Measurements from ENCODE around the gene TIE1. TPM values are rescaled to one million over a fixed set of nuclear protein-coding genes. Genes with fewer than 3 reads are reported as not detected.

TIE1 gene
- total RNA-seq, 1 experiment from 2014 or later: not detected

DNA sequence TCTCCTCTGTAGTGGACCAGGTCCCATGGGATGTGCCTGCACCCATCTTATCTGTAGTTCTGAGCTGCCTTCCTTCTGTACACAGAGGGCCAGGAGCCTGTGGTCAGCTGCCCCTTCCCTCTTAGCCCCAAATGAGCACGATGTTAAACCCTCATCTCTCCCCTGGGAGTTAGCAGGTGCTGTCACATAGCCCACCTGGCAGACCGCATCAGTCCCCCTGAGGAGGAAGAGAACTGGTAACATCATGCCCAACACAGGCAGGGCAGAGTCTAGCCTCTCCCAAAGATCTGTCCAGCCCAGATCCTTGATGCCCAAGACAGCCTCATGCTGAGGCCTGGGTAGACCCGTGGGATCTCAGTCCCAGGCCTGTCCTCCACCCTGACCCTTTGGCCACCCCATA, 4.7 kb downstream of the TIE1 start:
- H2AFZ ChIP-seq: no peak overlapping the region
- H3K9me3 ChIP-seq (ENCODE audit: insufficient read depth, low read depth): no peaks in the 10 kb centered on the region
- no peaks in the 10 kb centered on the region for H3K36me3 ChIP-seq (ENCODE audit: low read depth)
- H4K20me1 ChIP-seq (ENCODE audit: insufficient read depth): no peaks in the 10 kb centered on the region
- H3K79me2 ChIP-seq (ENCODE audit: low read depth): no peaks in the 10 kb centered on the region
- H3F3A ChIP-seq (ENCODE audit: insufficient read depth, low read depth): no peaks in the 10 kb centered on the region
- intact Hi-C loops (cut with micrococcal nuclease; ENCODE audit: unreplicated experiment): no loop called here
- no peak overlapping the region for H3K27ac ChIP-seq
- H3K4me1 ChIP-seq (replicated peaks; ENCODE audit: insufficient read depth): no peaks in the 10 kb centered on the region
- H3K27me3 ChIP-seq (ENCODE audit: insufficient read depth, low read depth): no peaks in the 10 kb centered on the region
- no peak for DNase-seq
- ChIA-PET POLR2A (ENCODE audit: unreplicated experiment) (no interaction called here), CTCF (no interaction called here)
- no peak for TF ChIP-seq EZH2 (IDR thresholded peaks at IDR 0.05; ENCODE audit: low read depth)
- TF ChIP-seq, protein P1, sequence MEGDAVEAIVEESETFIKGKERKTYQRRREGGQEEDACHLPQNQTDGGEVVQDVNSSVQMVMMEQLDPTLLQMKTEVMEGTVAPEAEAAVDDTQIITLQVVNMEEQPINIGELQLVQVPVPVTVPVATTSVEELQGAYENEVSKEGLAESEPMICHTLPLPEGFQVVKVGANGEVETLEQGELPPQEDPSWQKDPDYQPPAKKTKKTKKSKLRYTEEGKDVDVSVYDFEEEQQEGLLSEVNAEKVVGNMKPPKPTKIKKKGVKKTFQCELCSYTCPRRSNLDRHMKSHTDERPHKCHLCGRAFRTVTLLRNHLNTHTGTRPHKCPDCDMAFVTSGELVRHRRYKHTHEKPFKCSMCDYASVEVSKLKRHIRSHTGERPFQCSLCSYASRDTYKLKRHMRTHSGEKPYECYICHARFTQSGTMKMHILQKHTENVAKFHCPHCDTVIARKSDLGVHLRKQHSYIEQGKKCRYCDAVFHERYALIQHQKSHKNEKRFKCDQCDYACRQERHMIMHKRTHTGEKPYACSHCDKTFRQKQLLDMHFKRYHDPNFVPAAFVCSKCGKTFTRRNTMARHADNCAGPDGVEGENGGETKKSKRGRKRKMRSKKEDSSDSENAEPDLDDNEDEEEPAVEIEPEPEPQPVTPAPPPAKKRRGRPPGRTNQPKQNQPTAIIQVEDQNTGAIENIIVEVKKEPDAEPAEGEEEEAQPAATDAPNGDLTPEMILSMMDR (conservative IDR thresholded peaks at IDR 0.05): no peak
- no TSS peak for BruUV-seq (replicated peaks)
- H3K9me2 ChIP-seq (ENCODE audit: insufficient read depth): no peaks in the 10 kb centered on the region
- no peak overlapping the region for H3K4me2 ChIP-seq
- no peak overlapping the region for H3K4me3 ChIP-seq

DNA sequence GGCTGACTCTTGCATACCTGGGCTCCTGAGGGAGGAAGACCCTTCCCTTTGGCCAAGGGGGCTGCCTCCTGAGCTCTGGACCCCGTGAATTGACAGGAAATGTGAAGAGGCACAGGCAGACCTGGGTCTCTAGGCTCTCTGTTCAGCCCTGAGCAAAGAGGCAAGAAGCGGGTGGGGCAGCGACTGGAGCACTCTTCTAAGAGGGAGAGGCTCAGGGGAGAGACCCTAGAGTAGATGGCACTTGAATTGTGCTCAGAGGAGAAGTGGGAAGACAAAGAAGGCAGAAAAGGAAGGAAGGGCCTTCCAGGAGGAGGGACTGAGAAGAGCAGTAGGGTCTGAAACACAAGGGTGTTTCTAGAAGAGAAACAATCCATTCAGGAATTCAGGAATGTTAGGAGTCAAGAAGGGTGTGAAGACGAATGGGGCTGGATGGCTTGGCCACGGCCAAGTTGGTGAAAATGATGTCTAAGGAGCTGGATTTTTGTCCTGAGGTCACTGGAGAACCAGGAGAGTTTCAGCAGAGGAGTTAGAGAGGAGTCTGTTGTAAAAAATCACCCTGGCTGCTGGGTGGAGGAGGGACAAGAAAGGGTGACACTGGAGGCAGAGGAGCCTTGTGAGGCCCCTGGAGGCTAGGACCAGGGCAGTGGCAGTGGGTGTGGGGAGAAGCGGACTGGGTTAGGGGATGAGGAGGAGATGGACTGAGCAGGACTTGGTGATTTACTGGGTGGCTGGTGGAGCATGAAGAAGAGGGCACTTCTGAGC, 5.3 kb downstream of the TIE1 start:
- no peaks in the 10 kb centered on the region for H3K79me2 ChIP-seq (ENCODE audit: low read depth)
- no peaks in the 10 kb centered on the region for H3K36me3 ChIP-seq (ENCODE audit: low read depth)
- H2AFZ ChIP-seq: no peak overlapping the region
- no peaks in the 10 kb centered on the region for H4K20me1 ChIP-seq (ENCODE audit: insufficient read depth)
- BruUV-seq (replicated peaks): no TSS peak
- H3K4me2 ChIP-seq: no peak overlapping the region
- no peak overlapping the region for H3K4me3 ChIP-seq
- no peak overlapping the region for H3K27ac ChIP-seq
- H3K4me1 ChIP-seq (replicated peaks; ENCODE audit: insufficient read depth): no peaks in the 10 kb centered on the region
- H3F3A ChIP-seq (ENCODE audit: insufficient read depth, low read depth): no peaks in the 10 kb centered on the region
- no peaks in the 10 kb centered on the region for H3K9me2 ChIP-seq (ENCODE audit: insufficient read depth)
- intact Hi-C loops (cut with micrococcal nuclease; ENCODE audit: unreplicated experiment): no loop called here
- ChIA-PET CTCF (no interaction called here), POLR2A (ENCODE audit: unreplicated experiment) (no interaction called here)
- DNase-seq: no peak
- no peaks in the 10 kb centered on the region for H3K27me3 ChIP-seq (ENCODE audit: insufficient read depth, low read depth)
- no peaks in the 10 kb centered on the region for H3K9me3 ChIP-seq (ENCODE audit: insufficient read depth, low read depth)
- TF ChIP-seq, protein P1 (conservative IDR thresholded peaks at IDR 0.05): no peak
- no peak for TF ChIP-seq EZH2 (IDR thresholded peaks at IDR 0.05; ENCODE audit: low read depth)

DNA sequence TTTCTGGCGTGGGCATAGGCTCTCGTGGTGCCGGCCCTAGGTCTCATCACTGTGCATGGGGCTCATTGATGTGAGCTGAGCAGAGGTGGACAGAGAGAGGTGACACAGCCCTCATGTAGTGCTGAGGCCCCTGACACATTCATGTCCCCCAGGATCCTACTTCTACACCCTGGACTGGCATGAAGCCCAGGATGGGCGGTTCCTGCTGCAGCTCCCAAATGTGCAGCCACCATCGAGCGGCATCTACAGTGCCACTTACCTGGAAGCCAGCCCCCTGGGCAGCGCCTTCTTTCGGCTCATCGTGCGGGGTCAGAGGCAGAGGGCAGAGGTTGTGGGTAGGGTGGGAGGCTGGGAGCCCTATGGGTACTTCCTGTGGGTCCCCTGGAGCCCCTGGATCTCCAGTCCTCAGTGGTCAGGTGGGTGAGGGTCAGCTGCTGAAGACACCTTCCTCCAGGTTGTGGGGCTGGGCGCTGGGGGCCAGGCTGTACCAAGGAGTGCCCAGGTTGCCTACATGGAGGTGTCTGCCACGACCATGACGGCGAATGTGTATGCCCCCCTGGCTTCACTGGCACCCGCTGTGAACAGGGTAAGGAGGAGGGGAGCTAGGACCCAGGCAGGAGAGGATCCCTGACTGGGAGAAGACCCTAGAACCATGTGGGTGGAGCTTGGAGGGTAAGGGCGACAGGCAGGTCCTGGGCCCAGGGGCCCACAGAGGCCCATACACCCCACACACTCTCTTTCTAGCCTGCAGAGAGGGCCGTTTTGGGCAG, 6.1 kb downstream of the TIE1 start:
- Histone ChIP-seq H3K36me3 (ENCODE audit: low read depth) (no peaks in the 10 kb centered on the region), H3K4me1 (replicated peaks; ENCODE audit: insufficient read depth) (no peaks in the 10 kb centered on the region), H4K20me1 (ENCODE audit: insufficient read depth) (no peaks in the 10 kb centered on the region), H3F3A (ENCODE audit: insufficient read depth, low read depth) (no peaks in the 10 kb centered on the region), H3K4me2 (no peak overlapping the region), H3K79me2 (ENCODE audit: low read depth) (no peaks in the 10 kb centered on the region), H3K27ac (no peak overlapping the region), H3K4me3 (no peak overlapping the region), H3K9me3 (ENCODE audit: insufficient read depth, low read depth) (no peaks in the 10 kb centered on the region), H3K9me2 (ENCODE audit: insufficient read depth) (no peaks in the 10 kb centered on the region), H2AFZ (no peak overlapping the region), H3K27me3 (ENCODE audit: insufficient read depth, low read depth) (no peaks in the 10 kb centered on the region)
- no peak for DNase-seq
- no TSS peak for BruUV-seq (replicated peaks)
- CTCF ChIA-PET: no interaction called here
- TF ChIP-seq, protein P1 (conservative IDR thresholded peaks at IDR 0.05): no peak
- no peak for TF ChIP-seq EZH2 (IDR thresholded peaks at IDR 0.05; ENCODE audit: low read depth)
- POLR2A ChIA-PET (ENCODE audit: unreplicated experiment): no interaction called here
- intact Hi-C loops (cut with micrococcal nuclease; ENCODE audit: unreplicated experiment): no loop called here
